HepG2 (cell line): ENCODE data around the gene TTBK2. TPM values are rescaled to one million over a fixed set of nuclear protein-coding genes. Genes with fewer than 3 reads are reported as not detected.

Source experiments
- ATAC-seq: fragments of 200-7000 bp; cut with Tn5 transposase; 3 replicates; pipeline ENCODE4 v1.9.1; 2020; ENCODE audit warnings: mild to moderate bottlenecking, moderate library complexity
- BruUV-seq: library from RNA; stranded (reverse); fragments of 400-500 nt; replicated peaks from 2 replicates; lab custom pipeline; 2021; lab: Mats Ljungman, UMichigan
- CTCF ChIA-PET: fragments of 300-600 bp; formaldehyde crosslinking; extraction: SDS; loops from one replicate; lab custom pipeline; 2021; ENCODE audit warnings: low total read pairs, inconsistent platforms, low intra/inter-chr PET ratio; lab: Yijun Ruan, JAX
- POLR2A ChIA-PET: fragments of 350-600 bp; sonication (Branson Sonifier 250); formaldehyde crosslinking; loops from one replicate; lab custom pipeline; 2020; ENCODE audit warnings: antibody characterized with exemption, inconsistent platforms; lab: Yijun Ruan, JAX
- DNase-seq: peaks from one replicate; pipeline ENCODE4 v3.0.0-alpha.2; 2015; ENCODE audit warnings: low spot score
- FAIRE-seq: peaks from 3 replicates; lab custom pipeline; 2011; peaks lifted over from hg19 to GRCh38; lab: Jason Lieb, UNC
- H2AFZ ChIP-seq: one replicate; pipeline ENCODE4 v1.6.1; 2011; ENCODE audit warnings: low read length, inconsistent platforms
- H3K27ac ChIP-seq: fragments of 300-600 bp; 3 replicates; pipeline ENCODE4 v1.8.0; 2011; ENCODE audit warnings: mixed run types, mild to moderate bottlenecking, mixed read lengths, low read length, inconsistent platforms; ENCODE audit not compliant: insufficient read depth; ENCODE audit errors: extremely low read length
- H3K27me3 ChIP-seq, 2 experiments: fragments of 200-600 bp in 1 of 2; 2 replicates in 1 of 2; 3 replicates in 1 of 2; pipeline versions ENCODE4 v1.6.0 to v1.8.0; 2011; ENCODE audit warnings: low read length in 2 of 2, mild to moderate bottlenecking in 2 of 2, moderate library complexity in 2 of 2, inconsistent platforms in 1 of 2; ENCODE audit not compliant: insufficient read depth in 2 of 2, control insufficient read depth in 1 of 2
- H3K36me3 ChIP-seq, 2 experiments: fragments of 200-600 bp in 1 of 2; replicated peaks in 1 of 2; 2 replicates in 1 of 2; 3 replicates in 1 of 2; pipeline versions ENCODE4 v1.5.1 to v1.8.0; 2011; ENCODE audit warnings: low read length in 2 of 2, inconsistent platforms in 1 of 2; ENCODE audit not compliant: insufficient read depth in 2 of 2, control insufficient read depth in 1 of 2
- H3K4me1 ChIP-seq: 2 replicates; pipeline ENCODE4 v1.5.1; 2012; ENCODE audit warnings: low read length, inconsistent platforms; ENCODE audit not compliant: insufficient read depth
- H3K4me2 ChIP-seq: 2 replicates; pipeline ENCODE4 v1.6.0; 2011; ENCODE audit warnings: low read depth, low read length, inconsistent platforms
- H3K4me3 ChIP-seq, 3 experiments: fragments of 200-600 bp in 1 of 3; sonication (generic), shearing (Covaris generic) in 1 of 3; replicated peaks in 1 of 3; 2 replicates each; pipeline ENCODE4 v1.5.1; 2011 to 2016; ENCODE audit warnings: low read length in 3 of 3, inconsistent platforms in 2 of 3, low read depth in 2 of 3, mild to moderate bottlenecking in 2 of 3, control low read depth in 1 of 3, mixed read lengths in 1 of 3; ENCODE audit not compliant: insufficient read depth in 1 of 3
- H3K79me2 ChIP-seq: one replicate; pipeline ENCODE4 v1.6.1; 2011; ENCODE audit warnings: low read length, inconsistent platforms; ENCODE audit not compliant: insufficient read depth
- H3K9ac ChIP-seq: 2 replicates; pipeline ENCODE4 v1.6.0; 2011; ENCODE audit warnings: mild to moderate bottlenecking, low read depth, low read length, inconsistent platforms; ENCODE audit not compliant: insufficient read depth
- H3K9me3 ChIP-seq: 2 replicates; pipeline ENCODE4 v1.5.1; 2012; ENCODE audit warnings: mild to moderate bottlenecking, low read length
- H4K20me1 ChIP-seq: 2 replicates; pipeline ENCODE4 v1.6.0; 2011; ENCODE audit warnings: inconsistent platforms, mild to moderate bottlenecking, low read length, moderate library complexity; ENCODE audit not compliant: insufficient read depth
- HOMEZ ChIP-seq: IDR thresholded peaks from 2 replicates; pipeline ENCODE4 v1.6.1; 2016; ENCODE audit warnings: low read depth
- ZNF275 ChIP-seq: sonication (generic); formaldehyde crosslinking; IDR thresholded peaks from 2 replicates; pipeline ENCODE4 v1.8.0; 2022; ENCODE audit warnings: missing genetic modification reagents, mild to moderate bottlenecking, inconsistent platforms, borderline replicate concordance
- WGBS: methylation state at CpG from one replicate; pipeline ENCODE4 v1.1.6; 2017; ENCODE audit warnings: low lambda C conversion rate; 5-methylcytosine and 5-hydroxymethylcytosine counted together
- in situ Hi-C: cut with HindIII; loops from 2 replicates; pipeline ENCODE4 v1.10.0; 2017; ENCODE audit warnings: low pct_unique_long_range_greater_than_20kb; ENCODE audit not compliant: extremely low pct_ligation_motif_present
- intact Hi-C: fragments of 100-400 bp; cut with micrococcal nuclease; formaldehyde crosslinking; loops from one replicate; pipeline ENCODE4 v1.10.0; 2022; ENCODE audit not compliant: unreplicated experiment
- polyA plus RNA-seq, 8 experiments: library from polyadenylated mRNA; depleted of rRNA in 3 of 8; stranded (reverse) in 7 of 8; unstranded in 1 of 8; fragments of >200 nt; fragmentation: Illumina TruSeq in 4 of 8; extraction: Trizol in 4 of 8; gene quantifications; 2 replicates each; pipeline versions ENCODE4 v1.2.1 to v1.2.3, GENCODE V29; 2011 to 2016; ENCODE audit warnings: low read depth in 4 of 8, missing spikeins in 1 of 8, mixed read lengths in 1 of 8; ENCODE audit not compliant: insufficient read depth in 1 of 8
- total RNA-seq, 5 experiments: library from RNA; depleted of rRNA; stranded (reverse); fragments of >200 nt; fragmentation: Illumina TruSeq; extraction: Trizol; gene quantifications; 2 replicates each; pipeline ENCODE4 v1.2.3, GENCODE V29; 2016; ENCODE audit warnings: low read depth in 1 of 5
- TF ChIP-seq, protein P1 (sequence below): sonication (generic); formaldehyde crosslinking; IDR thresholded peaks from 2 replicates; pipeline ENCODE4 v1.4.0; 2020; ENCODE audit warnings: missing genetic modification reagents, borderline replicate concordance
- TF ChIP-seq, protein P2 (sequence below): sonication (generic); formaldehyde crosslinking; IDR thresholded peaks from 2 replicates; pipeline ENCODE4 v1.5.1; 2020; ENCODE audit warnings: mild to moderate bottlenecking, moderate library complexity, missing genetic modification reagents

The TTBK2 gene
- total and polyA plus RNA-seq, 2 of the 13 experiments (the other 11 are each of a cell fraction or from before 2014, with no cell fraction given) = 5.1 to 7.4 TPM

GRCh38 chr15:42843699-42844098 lies 76.9 kb downstream of the TTBK2 start:
- in situ Hi-C loops = no loop called here
- no peak overlapping the region for H2AFZ ChIP-seq
- H4K20me1 ChIP-seq = no peaks in the 10 kb centered on the region
- no peaks in the 10 kb centered on the region for H3K27me3 ChIP-seq
- peaks cover 6% of the 10 kb centered on the region; the same call in 1 of the 2 replicates for H3K9me3 ChIP-seq
- FAIRE-seq = no peak
- H3K9ac ChIP-seq = no peak overlapping the region
- TF ChIP-seq, protein P1, sequence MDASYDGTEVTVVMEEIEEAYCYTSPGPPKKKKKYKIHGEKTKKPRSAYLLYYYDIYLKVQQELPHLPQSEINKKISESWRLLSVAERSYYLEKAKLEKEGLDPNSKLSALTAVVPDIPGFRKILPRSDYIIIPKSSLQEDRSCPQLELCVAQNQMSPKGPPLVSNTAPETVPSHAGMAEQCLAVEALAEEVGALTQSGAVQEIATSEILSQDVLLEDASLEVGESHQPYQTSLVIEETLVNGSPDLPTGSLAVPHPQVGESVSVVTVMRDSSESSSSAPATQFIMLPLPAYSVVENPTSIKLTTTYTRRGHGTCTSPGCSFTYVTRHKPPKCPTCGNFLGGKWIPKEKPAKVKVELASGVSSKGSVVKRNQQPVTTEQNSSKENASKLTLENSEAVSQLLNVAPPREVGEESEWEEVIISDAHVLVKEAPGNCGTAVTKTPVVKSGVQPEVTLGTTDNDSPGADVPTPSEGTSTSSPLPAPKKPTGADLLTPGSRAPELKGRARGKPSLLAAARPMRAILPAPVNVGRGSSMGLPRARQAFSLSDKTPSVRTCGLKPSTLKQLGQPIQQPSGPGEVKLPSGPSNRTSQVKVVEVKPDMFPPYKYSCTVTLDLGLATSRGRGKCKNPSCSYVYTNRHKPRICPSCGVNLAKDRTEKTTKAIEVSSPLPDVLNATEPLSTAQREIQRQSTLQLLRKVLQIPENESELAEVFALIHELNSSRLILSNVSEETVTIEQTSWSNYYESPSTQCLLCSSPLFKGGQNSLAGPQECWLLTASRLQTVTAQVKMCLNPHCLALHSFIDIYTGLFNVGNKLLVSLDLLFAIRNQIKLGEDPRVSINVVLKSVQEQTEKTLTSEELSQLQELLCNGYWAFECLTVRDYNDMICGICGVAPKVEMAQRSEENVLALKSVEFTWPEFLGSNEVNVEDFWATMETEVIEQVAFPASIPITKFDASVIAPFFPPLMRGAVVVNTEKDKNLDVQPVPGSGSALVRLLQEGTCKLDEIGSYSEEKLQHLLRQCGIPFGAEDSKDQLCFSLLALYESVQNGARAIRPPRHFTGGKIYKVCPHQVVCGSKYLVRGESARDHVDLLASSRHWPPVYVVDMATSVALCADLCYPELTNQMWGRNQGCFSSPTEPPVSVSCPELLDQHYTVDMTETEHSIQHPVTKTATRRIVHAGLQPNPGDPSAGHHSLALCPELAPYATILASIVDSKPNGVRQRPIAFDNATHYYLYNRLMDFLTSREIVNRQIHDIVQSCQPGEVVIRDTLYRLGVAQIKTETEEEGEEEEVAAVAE (CRISPR knock-in tag) = no peak
- TF ChIP-seq, protein P2, sequence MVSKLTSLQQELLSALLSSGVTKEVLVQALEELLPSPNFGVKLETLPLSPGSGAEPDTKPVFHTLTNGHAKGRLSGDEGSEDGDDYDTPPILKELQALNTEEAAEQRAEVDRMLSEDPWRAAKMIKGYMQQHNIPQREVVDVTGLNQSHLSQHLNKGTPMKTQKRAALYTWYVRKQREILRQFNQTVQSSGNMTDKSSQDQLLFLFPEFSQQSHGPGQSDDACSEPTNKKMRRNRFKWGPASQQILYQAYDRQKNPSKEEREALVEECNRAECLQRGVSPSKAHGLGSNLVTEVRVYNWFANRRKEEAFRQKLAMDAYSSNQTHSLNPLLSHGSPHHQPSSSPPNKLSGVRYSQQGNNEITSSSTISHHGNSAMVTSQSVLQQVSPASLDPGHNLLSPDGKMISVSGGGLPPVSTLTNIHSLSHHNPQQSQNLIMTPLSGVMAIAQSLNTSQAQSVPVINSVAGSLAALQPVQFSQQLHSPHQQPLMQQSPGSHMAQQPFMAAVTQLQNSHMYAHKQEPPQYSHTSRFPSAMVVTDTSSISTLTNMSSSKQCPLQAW (CRISPR knock-in tag) = no peak
- TF ChIP-seq ZNF275 (CRISPR knock-in tag) (no peak), HOMEZ (no peak)
- no peak overlapping the region for H3K4me3 ChIP-seq
- no peaks in the 10 kb centered on the region for H3K4me1 ChIP-seq
- H3K4me2 ChIP-seq = no peak overlapping the region
- BruUV-seq = no TSS peak
- ChIA-PET POLR2A (no interaction called here), CTCF (no interaction called here)
- no peak for DNase-seq
- no peak overlapping the region for H3K27ac ChIP-seq
- intact Hi-C loops = no loop called here
- 87% methylated on average over 4 of the region's 4 CpGs for WGBS
- H3K36me3 ChIP-seq = peaks cover 1 to 3% of the 10 kb centered on the region in 2 experiments; a peak in 1 of 5 replicates
- no peaks in the 10 kb centered on the region for H3K79me2 ChIP-seq
- ATAC-seq = no peak
